ENCODE results near the gene VIL1. TPM values are rescaled to one million over a fixed set of nuclear protein-coding genes. Genes with fewer than 3 reads are reported as not detected.

Gene VIL1
- total and polyA plus RNA-seq, 2 of the 13 experiments (the other 11 are each of a cell fraction or from before 2014, with no cell fraction given) = 287 to 301 TPM

DNA sequence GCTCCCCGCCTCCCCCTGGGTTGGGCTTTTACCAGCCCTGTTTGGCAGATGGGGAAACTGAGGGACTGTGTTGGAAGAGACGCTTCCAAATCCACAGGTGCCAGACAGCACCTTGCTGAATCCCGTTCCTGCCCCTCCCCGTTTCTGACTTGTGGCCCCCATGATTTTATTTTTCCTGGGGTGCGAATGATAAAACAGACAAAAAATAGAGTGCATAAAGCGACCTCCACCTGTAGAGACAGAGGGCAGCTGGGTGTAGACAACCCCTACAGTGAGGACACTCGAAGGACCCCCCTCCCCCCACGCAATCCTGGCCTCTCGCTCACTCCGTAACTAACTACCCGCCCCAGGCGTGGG lies 21.5 kb upstream of the VIL1 start:
- no peak for FAIRE-seq
- no peak for ATAC-seq
- H2AFZ ChIP-seq (ENCODE audit: low read length) = no peak overlapping the region
- under 1% methylated on average over 11 of the region's 12 CpGs for WGBS (ENCODE audit: low lambda C conversion rate)
- peak overlapping the region; percentile 99 for H3K27ac ChIP-seq (ENCODE audit: extremely low read length, insufficient read depth, low read length)
- H4K20me1 ChIP-seq (ENCODE audit: insufficient read depth, low read length) = no peaks in the 10 kb centered on the region
- peaks cover 40% of the 10 kb centered on the region for H3K79me2 ChIP-seq (ENCODE audit: insufficient read depth, low read length)
- peak overlapping the region; percentile 71 to 97 (median 85) for H3K4me3 ChIP-seq (replicated peaks in 1 of 3; ENCODE audit: insufficient read depth in 1 of 3, low read depth in 2 of 3, low read length in 3 of 3)
- H3K9me3 ChIP-seq (ENCODE audit: low read length) = no peaks in the 10 kb centered on the region
- BruUV-seq (replicated peaks) = no TSS peak
- H3K4me2 ChIP-seq (ENCODE audit: low read depth, low read length) = peak overlapping the region; percentile 98
- H3K36me3 ChIP-seq (replicated peaks in 1 of 2; ENCODE audit: control insufficient read depth in 1 of 2, insufficient read depth in 2 of 2, low read length in 2 of 2) = peaks cover 11 to 15% of the 10 kb centered on the region in 2 experiments; a peak in 4 of 5 replicates
- no peaks in the 10 kb centered on the region; a peak in 1 of 5 replicates for H3K27me3 ChIP-seq (ENCODE audit: control insufficient read depth in 1 of 2, insufficient read depth in 2 of 2, low read length in 2 of 2)
- in situ Hi-C loops (cut with HindIII; ENCODE audit: extremely low pct_ligation_motif_present, low pct_unique_long_range_greater_than_20kb) (loop anchor here (5.0 kb wide), 1 partner anchor 105 kb away; the partner anchor contains the start of gene TMBIM1), intact Hi-C loops (cut with micrococcal nuclease; ENCODE audit: unreplicated experiment) (loop anchor here (2.0 to 10.0 kb wide), 4 partner anchors 75 to 213 kb away; partner anchors contain the start of genes CNOT9, TMBIM1 and USP37)
- peak overlapping the region; percentile 97 for H3K9ac ChIP-seq (ENCODE audit: insufficient read depth, low read depth, low read length)
- peaks cover 55% of the 10 kb centered on the region for H3K4me1 ChIP-seq (ENCODE audit: insufficient read depth, low read length)
- ChIA-PET POLR2A (interaction anchor here (1.2 to 2.9 kb wide), 9 partner anchors 8 to 127 kb away, joined by 3 to 37 read pairs (median 9); partner anchors contain the start of genes AAMP, CATIP, PNKD and TMBIM1), CTCF (ENCODE audit: low intra/inter-chr PET ratio, low total read pairs) (no interaction called here)
- DNase-seq (ENCODE audit: low spot score) = no peak
- TF ChIP-seq, protein P1, sequence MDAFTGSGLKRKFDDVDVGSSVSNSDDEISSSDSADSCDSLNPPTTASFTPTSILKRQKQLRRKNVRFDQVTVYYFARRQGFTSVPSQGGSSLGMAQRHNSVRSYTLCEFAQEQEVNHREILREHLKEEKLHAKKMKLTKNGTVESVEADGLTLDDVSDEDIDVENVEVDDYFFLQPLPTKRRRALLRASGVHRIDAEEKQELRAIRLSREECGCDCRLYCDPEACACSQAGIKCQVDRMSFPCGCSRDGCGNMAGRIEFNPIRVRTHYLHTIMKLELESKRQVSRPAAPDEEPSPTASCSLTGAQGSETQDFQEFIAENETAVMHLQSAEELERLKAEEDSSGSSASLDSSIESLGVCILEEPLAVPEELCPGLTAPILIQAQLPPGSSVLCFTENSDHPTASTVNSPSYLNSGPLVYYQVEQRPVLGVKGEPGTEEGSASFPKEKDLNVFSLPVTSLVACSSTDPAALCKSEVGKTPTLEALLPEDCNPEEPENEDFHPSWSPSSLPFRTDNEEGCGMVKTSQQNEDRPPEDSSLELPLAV (CRISPR knock-in tag; conservative IDR thresholded peaks at IDR 0.05; ENCODE audit: low read depth) = no peak
- TF ChIP-seq CBX2 (IDR thresholded peaks at IDR 0.05; ENCODE audit: low read depth, low read length) (no peak), CBX2 (CRISPR knock-in tag; IDR thresholded peaks at IDR 0.05; ENCODE audit: low read depth) (no peak), ZNF326 (CRISPR knock-in tag; IDR thresholded peaks at IDR 0.05; ENCODE audit: borderline replicate concordance) (peak; percentile 68; the same call in 1 of the 2 replicates), TP53 (CRISPR knock-in tag; conservative IDR thresholded peaks at IDR 0.05) (no peak), U2AF1 (optimal IDR thresholded peaks at IDR 0.05; ENCODE audit: low read depth, low read length) (peak; percentile 65), ZNF235 (CRISPR knock-in tag; IDR thresholded peaks at IDR 0.05; ENCODE audit: borderline replicate concordance) (no peak; the same call in 1 of the 2 replicates), ZNF563 (CRISPR knock-in tag; IDR thresholded peaks at IDR 0.05) (no peak), ZNF615 (CRISPR knock-in tag; IDR thresholded peaks at IDR 0.05; ENCODE audit: borderline replicate concordance) (no peak)
- TF ChIP-seq, protein P2, sequence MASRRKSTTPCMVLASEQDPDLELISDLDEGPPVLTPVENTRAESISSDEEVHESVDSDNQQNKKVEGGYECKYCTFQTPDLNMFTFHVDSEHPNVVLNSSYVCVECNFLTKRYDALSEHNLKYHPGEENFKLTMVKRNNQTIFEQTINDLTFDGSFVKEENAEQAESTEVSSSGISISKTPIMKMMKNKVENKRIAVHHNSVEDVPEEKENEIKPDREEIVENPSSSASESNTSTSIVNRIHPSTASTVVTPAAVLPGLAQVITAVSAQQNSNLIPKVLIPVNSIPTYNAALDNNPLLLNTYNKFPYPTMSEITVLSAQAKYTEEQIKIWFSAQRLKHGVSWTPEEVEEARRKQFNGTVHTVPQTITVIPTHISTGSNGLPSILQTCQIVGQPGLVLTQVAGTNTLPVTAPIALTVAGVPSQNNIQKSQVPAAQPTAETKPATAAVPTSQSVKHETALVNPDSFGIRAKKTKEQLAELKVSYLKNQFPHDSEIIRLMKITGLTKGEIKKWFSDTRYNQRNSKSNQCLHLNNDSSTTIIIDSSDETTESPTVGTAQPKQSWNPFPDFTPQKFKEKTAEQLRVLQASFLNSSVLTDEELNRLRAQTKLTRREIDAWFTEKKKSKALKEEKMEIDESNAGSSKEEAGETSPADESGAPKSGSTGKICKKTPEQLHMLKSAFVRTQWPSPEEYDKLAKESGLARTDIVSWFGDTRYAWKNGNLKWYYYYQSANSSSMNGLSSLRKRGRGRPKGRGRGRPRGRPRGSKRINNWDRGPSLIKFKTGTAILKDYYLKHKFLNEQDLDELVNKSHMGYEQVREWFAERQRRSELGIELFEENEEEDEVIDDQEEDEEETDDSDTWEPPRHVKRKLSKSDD (CRISPR knock-in tag; IDR thresholded peaks at IDR 0.05; ENCODE audit: low read depth) = no peak
- TF ChIP-seq, protein P3, sequence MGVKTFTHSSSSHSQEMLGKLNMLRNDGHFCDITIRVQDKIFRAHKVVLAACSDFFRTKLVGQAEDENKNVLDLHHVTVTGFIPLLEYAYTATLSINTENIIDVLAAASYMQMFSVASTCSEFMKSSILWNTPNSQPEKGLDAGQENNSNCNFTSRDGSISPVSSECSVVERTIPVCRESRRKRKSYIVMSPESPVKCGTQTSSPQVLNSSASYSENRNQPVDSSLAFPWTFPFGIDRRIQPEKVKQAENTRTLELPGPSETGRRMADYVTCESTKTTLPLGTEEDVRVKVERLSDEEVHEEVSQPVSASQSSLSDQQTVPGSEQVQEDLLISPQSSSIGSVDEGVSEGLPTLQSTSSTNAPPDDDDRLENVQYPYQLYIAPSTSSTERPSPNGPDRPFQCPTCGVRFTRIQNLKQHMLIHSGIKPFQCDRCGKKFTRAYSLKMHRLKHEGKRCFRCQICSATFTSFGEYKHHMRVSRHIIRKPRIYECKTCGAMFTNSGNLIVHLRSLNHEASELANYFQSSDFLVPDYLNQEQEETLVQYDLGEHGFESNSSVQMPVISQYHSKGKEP (CRISPR knock-in tag; IDR thresholded peaks at IDR 0.05) = no peak
- TF ChIP-seq, protein P4, sequence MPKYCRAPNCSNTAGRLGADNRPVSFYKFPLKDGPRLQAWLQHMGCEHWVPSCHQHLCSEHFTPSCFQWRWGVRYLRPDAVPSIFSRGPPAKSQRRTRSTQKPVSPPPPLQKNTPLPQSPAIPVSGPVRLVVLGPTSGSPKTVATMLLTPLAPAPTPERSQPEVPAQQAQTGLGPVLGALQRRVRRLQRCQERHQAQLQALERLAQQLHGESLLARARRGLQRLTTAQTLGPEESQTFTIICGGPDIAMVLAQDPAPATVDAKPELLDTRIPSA (CRISPR knock-in tag; IDR thresholded peaks at IDR 0.05; ENCODE audit: borderline replicate concordance) = no peak
- TF ChIP-seq, protein P5, sequence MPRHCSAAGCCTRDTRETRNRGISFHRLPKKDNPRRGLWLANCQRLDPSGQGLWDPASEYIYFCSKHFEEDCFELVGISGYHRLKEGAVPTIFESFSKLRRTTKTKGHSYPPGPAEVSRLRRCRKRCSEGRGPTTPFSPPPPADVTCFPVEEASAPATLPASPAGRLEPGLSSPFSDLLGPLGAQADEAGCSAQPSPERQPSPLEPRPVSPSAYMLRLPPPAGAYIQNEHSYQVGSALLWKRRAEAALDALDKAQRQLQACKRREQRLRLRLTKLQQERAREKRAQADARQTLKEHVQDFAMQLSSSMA (CRISPR knock-in tag; IDR thresholded peaks at IDR 0.05) = no peak
- TF ChIP-seq, protein P6, sequence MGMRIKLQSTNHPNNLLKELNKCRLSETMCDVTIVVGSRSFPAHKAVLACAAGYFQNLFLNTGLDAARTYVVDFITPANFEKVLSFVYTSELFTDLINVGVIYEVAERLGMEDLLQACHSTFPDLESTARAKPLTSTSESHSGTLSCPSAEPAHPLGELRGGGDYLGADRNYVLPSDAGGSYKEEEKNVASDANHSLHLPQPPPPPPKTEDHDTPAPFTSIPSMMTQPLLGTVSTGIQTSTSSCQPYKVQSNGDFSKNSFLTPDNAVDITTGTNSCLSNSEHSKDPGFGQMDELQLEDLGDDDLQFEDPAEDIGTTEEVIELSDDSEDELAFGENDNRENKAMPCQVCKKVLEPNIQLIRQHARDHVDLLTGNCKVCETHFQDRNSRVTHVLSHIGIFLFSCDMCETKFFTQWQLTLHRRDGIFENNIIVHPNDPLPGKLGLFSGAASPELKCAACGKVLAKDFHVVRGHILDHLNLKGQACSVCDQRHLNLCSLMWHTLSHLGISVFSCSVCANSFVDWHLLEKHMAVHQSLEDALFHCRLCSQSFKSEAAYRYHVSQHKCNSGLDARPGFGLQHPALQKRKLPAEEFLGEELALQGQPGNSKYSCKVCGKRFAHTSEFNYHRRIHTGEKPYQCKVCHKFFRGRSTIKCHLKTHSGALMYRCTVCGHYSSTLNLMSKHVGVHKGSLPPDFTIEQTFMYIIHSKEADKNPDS (CRISPR knock-in tag; IDR thresholded peaks at IDR 0.05) = no peak; the same call in 1 of the 2 replicates

All from HepG2 (cell line).